Neural cell (in vitro differentiated cells): ENCODE results near the gene GRID1. TPM values are rescaled to one million over a fixed set of nuclear protein-coding genes. Genes with fewer than 3 reads are reported as not detected.

Experiments used
- H2AFZ ChIP-seq: fragments of 200-600, 300-800 bp; sonication (generic), shearing (Covaris generic); 2 replicates; pipeline ENCODE4 v1.6.0; 2014; ENCODE audit warnings: low read depth, mild to moderate bottlenecking, antibody characterized with exemption, low read length, moderate library complexity
- H3F3A ChIP-seq: fragments of 200-600 bp; shearing (Covaris generic); 2 replicates; pipeline ENCODE4 v1.6.1; 2016; ENCODE audit warnings: mild to moderate bottlenecking, moderate library complexity, mixed read lengths, antibody characterized with exemption, low read length; ENCODE audit not compliant: insufficient read depth, poor library complexity, severe bottlenecking
- H3K27ac ChIP-seq: fragments of 200-600, 300-800 bp; sonication (generic), shearing (Covaris generic); 2 replicates; pipeline ENCODE4 v1.5.1; 2014; ENCODE audit warnings: mild to moderate bottlenecking, low read length, moderate library complexity
- H3K27me3 ChIP-seq: fragments of 300-800, 200-600 bp; sonication (generic), shearing (Covaris generic); 2 replicates; pipeline ENCODE4 v1.6.0; 2014; ENCODE audit warnings: mild to moderate bottlenecking, low read depth, low read length, moderate library complexity; ENCODE audit not compliant: insufficient read depth
- H3K36me3 ChIP-seq: fragments of 300-800, 200-600 bp; sonication (generic), shearing (Covaris generic); 2 replicates; pipeline ENCODE4 v1.5.1; 2014; ENCODE audit warnings: mild to moderate bottlenecking, antibody characterized with exemption, low read length, moderate library complexity; ENCODE audit not compliant: insufficient read depth
- H3K4me2 ChIP-seq: fragments of 300-800, 200-600 bp; sonication (generic), shearing (Covaris generic); 2 replicates; pipeline ENCODE4 v1.6.0; 2014; ENCODE audit warnings: mild to moderate bottlenecking, low read length
- H3K4me3 ChIP-seq: fragments of 300-800, 200-600 bp; sonication (generic), shearing (Covaris generic); 2 replicates; pipeline ENCODE4 v1.5.1; 2014; ENCODE audit warnings: mild to moderate bottlenecking, low read length, moderate library complexity
- H3K79me2 ChIP-seq: fragments of 200-600 bp; shearing (Covaris generic); replicated peaks from 2 replicates; pipeline ENCODE4 v1.6.0; 2014; ENCODE audit warnings: mild to moderate bottlenecking, low read length, moderate library complexity; ENCODE audit not compliant: insufficient read depth
- H3K9ac ChIP-seq: fragments of 300-800, 200-600 bp; sonication (generic), shearing (Covaris generic); 2 replicates; pipeline ENCODE4 v1.6.1; 2016; ENCODE audit warnings: mild to moderate bottlenecking, low read length, mixed read lengths
- H3K9me2 ChIP-seq: fragments of 200-600 bp; shearing (Covaris generic); 2 replicates; pipeline ENCODE4 v1.6.1; 2016; ENCODE audit warnings: mild to moderate bottlenecking, low read length, mixed read lengths; ENCODE audit not compliant: insufficient read depth
- H3K9me3 ChIP-seq: fragments of 200-600, 300-800 bp; sonication (generic), shearing (Covaris generic); 2 replicates; pipeline ENCODE4 v1.6.1; 2016; ENCODE audit warnings: mild to moderate bottlenecking, mixed run types, low read length, moderate library complexity, mixed read lengths
- H4K20me1 ChIP-seq: fragments of 200-600 bp; shearing (Covaris generic); 2 replicates; pipeline ENCODE4 v1.6.1; 2016; ENCODE audit warnings: mild to moderate bottlenecking, mixed run types; ENCODE audit not compliant: insufficient read depth
- CTCF ChIP-seq: fragments of 450-650 bp; IDR thresholded peaks from 2 replicates; pipeline ENCODE4 v1.5.1; 2014; ENCODE audit warnings: antibody characterized with exemption, mild to moderate bottlenecking, moderate library complexity; ENCODE audit not compliant: poor library complexity, severe bottlenecking
- EP300 ChIP-seq: fragments of 450-650 bp; conservative IDR thresholded peaks from 2 replicates; pipeline ENCODE4 v1.6.1; 2014; ENCODE audit warnings: antibody characterized with exemption, mild to moderate bottlenecking, moderate library complexity; ENCODE audit not compliant: poor library complexity, severe bottlenecking
- EZH2 ChIP-seq: fragments of 200-600, 300-800 bp; shearing (Covaris generic), sonication (generic); IDR thresholded peaks from 2 replicates; pipeline ENCODE4 v1.6.1; 2014; ENCODE audit warnings: antibody characterized with exemption, low read length, borderline replicate concordance, mild to moderate bottlenecking; ENCODE audit not compliant: insufficient read depth, poor library complexity, severe bottlenecking
- MXI1 ChIP-seq: fragments of 450-650 bp; conservative IDR thresholded peaks from 2 replicates; pipeline ENCODE4 v1.6.1; 2014; ENCODE audit warnings: antibody characterized with exemption, mild to moderate bottlenecking; ENCODE audit not compliant: poor library complexity, severe bottlenecking
- POLR2AphosphoS5 ChIP-seq: IDR thresholded peaks from 2 replicates; pipeline ENCODE4 v1.6.1; 2012
- RAD21 ChIP-seq: fragments of 450-650 bp; conservative IDR thresholded peaks from 2 replicates; pipeline ENCODE4 v1.6.1; 2014; ENCODE audit warnings: antibody characterized with exemption, mild to moderate bottlenecking, moderate library complexity
- SMC3 ChIP-seq: fragments of 450-650 bp; conservative IDR thresholded peaks from 2 replicates; pipeline ENCODE4 v1.6.1; 2014; ENCODE audit warnings: antibody characterized with exemption, mild to moderate bottlenecking, moderate library complexity; ENCODE audit not compliant: poor library complexity
- TAF1 ChIP-seq: IDR thresholded peaks from 2 replicates; pipeline ENCODE4 v1.6.1; 2012; ENCODE audit warnings: low read depth
- polyA plus RNA-seq: library from polyadenylated mRNA; depleted of rRNA; stranded (reverse); fragments of >200 nt; gene quantifications from 2 replicates; pipeline ENCODE4 v1.2.3, GENCODE V29; 2014
- TF ChIP-seq, protein P1 (sequence below): IDR thresholded peaks from 2 replicates; pipeline ENCODE4 v1.6.1; 2012; ENCODE audit warnings: borderline replicate concordance

Gene GRID1
- polyA plus RNA-seq, 1 donor from 2014 or later: 7.3 TPM

DNA sequence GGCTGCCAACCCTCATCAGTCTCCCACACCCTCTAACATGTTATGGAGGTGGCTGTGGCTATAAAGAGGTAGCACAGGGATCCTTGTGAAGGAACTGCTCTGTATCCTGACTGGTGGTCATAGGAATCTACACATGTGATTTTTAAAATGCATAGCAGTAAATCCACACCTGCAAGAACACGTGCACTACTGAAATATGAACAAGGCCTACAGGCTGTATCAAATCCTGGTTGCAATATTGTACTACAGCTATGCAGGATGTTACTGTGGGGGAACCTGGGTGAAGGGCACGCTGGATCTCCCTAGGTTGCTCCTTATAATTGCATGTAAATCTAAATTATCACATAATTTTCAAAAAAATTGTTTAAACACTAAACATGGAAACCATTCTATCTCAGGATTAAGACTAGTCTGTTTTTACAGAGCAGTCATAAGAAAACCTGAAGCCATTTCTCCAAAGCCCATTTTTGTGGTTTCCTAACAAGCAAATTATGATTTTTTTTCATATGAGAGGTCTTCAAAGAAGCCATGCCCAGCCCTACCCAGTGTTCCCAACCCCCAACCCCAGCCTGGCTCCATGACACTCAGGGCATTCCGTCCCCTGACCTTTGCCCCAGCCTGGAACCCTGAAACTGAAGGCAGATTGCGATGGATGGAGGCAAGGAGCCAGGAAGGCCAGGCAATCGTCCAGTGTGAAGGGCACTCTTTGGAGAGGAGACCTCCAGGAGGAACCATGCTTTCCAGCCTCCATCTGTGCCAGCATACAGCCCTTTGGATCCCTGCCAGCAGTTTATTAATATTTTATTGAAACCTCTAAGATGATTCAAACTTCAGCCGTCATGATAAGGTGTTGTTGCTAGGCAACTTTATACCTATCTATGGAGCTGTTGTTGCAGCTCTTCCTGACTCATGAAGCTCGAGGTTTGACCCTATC lies 161.0 kb downstream of the GRID1 start:
- H4K20me1 ChIP-seq: no peaks in the 10 kb centered on the region
- H3K9me2 ChIP-seq: no peaks in the 10 kb centered on the region
- H3K9me3 ChIP-seq: no peaks in the 10 kb centered on the region
- no peak for TF ChIP-seq EP300
- TF ChIP-seq, protein P1, sequence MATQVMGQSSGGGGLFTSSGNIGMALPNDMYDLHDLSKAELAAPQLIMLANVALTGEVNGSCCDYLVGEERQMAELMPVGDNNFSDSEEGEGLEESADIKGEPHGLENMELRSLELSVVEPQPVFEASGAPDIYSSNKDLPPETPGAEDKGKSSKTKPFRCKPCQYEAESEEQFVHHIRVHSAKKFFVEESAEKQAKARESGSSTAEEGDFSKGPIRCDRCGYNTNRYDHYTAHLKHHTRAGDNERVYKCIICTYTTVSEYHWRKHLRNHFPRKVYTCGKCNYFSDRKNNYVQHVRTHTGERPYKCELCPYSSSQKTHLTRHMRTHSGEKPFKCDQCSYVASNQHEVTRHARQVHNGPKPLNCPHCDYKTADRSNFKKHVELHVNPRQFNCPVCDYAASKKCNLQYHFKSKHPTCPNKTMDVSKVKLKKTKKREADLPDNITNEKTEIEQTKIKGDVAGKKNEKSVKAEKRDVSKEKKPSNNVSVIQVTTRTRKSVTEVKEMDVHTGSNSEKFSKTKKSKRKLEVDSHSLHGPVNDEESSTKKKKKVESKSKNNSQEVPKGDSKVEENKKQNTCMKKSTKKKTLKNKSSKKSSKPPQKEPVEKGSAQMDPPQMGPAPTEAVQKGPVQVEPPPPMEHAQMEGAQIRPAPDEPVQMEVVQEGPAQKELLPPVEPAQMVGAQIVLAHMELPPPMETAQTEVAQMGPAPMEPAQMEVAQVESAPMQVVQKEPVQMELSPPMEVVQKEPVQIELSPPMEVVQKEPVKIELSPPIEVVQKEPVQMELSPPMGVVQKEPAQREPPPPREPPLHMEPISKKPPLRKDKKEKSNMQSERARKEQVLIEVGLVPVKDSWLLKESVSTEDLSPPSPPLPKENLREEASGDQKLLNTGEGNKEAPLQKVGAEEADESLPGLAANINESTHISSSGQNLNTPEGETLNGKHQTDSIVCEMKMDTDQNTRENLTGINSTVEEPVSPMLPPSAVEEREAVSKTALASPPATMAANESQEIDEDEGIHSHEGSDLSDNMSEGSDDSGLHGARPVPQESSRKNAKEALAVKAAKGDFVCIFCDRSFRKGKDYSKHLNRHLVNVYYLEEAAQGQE: no peak
- H3K4me3 ChIP-seq: no peak overlapping the region
- H3K27ac ChIP-seq: no peak overlapping the region
- no peak overlapping the region for H2AFZ ChIP-seq
- H3F3A ChIP-seq: no peaks in the 10 kb centered on the region
- H3K9ac ChIP-seq: no peak overlapping the region
- H3K4me2 ChIP-seq: no peak overlapping the region
- no peaks in the 10 kb centered on the region for H3K27me3 ChIP-seq
- no peaks in the 10 kb centered on the region for H3K79me2 ChIP-seq
- H3K36me3 ChIP-seq: no peaks in the 10 kb centered on the region

DNA sequence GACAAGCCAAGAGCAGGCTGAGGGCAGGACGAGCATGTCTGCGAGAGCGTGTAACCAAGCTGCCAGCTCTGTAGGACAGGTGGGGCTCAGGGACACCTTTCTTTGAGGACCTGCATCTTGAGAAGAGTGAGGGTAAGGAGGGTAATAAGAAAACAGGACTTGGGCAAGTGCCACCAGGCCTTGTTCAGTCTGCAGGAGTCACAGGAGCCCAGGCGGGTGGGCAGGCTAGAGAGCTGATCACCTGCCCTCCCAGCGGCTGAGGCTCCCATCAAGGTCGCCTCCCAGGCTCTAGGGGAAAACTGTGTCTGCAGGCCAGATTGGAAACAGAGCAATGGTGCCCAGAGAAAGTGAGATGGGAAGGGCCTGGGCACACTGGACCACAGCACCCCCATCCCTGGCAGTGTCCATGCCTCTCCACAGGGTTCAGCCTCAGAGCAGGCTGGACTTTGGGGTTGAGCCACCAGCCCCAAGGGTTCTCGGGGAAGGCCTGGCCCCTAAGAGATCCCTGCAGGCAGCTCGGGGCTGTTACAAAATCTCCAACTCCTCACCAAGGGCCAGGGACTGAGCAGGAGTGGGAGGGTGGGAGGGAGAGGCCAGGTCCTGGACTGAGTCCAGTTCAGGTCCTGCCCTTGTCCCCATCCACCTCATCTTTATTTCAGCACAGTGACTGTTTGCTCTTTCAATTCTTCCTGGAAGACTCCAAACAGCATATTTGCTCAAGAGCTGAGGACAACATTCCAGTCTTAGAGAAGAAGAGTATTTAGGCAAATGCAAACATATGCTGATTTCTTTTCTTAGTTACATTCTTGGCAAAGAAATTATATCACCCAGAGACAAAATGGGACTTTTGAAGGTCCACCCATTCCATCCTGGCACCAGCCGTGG lies 161.9 kb downstream of the GRID1 start:
- TF ChIP-seq POLR2AphosphoS5 (no peak), TAF1 (no peak), EZH2 (no peak), SMC3 (no peak), MXI1 (no peak), CTCF (no peak), EP300 (no peak), RAD21 (no peak)
- TF ChIP-seq, protein P1: no peak
- H3K79me2 ChIP-seq: no peaks in the 10 kb centered on the region
- H3K27ac ChIP-seq: no peak overlapping the region
- H3K36me3 ChIP-seq: no peaks in the 10 kb centered on the region
- H3K9ac ChIP-seq: no peak overlapping the region
- H3F3A ChIP-seq: no peaks in the 10 kb centered on the region
- H3K4me2 ChIP-seq: no peak overlapping the region
- no peak overlapping the region for H2AFZ ChIP-seq
- no peaks in the 10 kb centered on the region for H4K20me1 ChIP-seq
- no peaks in the 10 kb centered on the region for H3K9me3 ChIP-seq
- no peak overlapping the region for H3K4me3 ChIP-seq
- H3K9me2 ChIP-seq: no peaks in the 10 kb centered on the region
- no peaks in the 10 kb centered on the region for H3K27me3 ChIP-seq
